NB4 (cell line): ENCODE data around the gene C1orf52.

Experiments used
- POLR2A ChIP-seq: IDR thresholded peaks from 2 replicates; pipeline ENCODE4 v1.6.1; 2011; ENCODE audit warnings: mild to moderate bottlenecking; ENCODE audit not compliant: insufficient read length; ENCODE audit errors: extremely low read depth
- TF ChIP-seq, protein P1 (sequence below): IDR thresholded peaks from one replicate; pipeline ENCODE4 v1.5.1; 2012; ENCODE audit warnings: low read depth, low read length
- TF ChIP-seq, protein P2 (sequence below): IDR thresholded peaks from 2 replicates; pipeline ENCODE4 v1.6.1; 2011; ENCODE audit warnings: low read depth, low read length

DNA sequence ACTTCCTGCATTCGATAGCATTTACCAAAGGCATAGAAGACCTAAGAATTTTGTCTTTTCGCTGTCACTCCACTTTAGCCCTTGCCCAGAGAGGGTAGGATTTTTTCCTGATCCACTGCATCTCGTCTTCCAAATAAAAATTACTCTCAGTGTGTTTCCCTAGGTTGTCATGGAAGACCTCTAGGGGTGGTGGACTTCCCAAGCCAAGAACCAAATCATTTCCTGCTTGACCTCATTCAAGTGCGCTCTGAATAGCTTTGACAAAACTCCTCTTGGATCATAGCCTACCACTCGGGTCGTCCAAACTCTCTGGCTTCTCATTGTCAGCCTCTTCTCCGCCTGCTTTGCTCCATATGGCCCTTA lies 431 bp upstream of the C1orf52 start:
- TF ChIP-seq, protein P1, sequence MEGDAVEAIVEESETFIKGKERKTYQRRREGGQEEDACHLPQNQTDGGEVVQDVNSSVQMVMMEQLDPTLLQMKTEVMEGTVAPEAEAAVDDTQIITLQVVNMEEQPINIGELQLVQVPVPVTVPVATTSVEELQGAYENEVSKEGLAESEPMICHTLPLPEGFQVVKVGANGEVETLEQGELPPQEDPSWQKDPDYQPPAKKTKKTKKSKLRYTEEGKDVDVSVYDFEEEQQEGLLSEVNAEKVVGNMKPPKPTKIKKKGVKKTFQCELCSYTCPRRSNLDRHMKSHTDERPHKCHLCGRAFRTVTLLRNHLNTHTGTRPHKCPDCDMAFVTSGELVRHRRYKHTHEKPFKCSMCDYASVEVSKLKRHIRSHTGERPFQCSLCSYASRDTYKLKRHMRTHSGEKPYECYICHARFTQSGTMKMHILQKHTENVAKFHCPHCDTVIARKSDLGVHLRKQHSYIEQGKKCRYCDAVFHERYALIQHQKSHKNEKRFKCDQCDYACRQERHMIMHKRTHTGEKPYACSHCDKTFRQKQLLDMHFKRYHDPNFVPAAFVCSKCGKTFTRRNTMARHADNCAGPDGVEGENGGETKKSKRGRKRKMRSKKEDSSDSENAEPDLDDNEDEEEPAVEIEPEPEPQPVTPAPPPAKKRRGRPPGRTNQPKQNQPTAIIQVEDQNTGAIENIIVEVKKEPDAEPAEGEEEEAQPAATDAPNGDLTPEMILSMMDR: no peak
- TF ChIP-seq POLR2A: no peak
- TF ChIP-seq, protein P2, sequence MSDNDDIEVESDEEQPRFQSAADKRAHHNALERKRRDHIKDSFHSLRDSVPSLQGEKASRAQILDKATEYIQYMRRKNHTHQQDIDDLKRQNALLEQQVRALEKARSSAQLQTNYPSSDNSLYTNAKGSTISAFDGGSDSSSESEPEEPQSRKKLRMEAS: no peak
